DOHH2 (cell line): Measurements from ENCODE around the gene ARHGEF1.

Source experiments
- CTCF ChIP-seq: fragments of 200-600 bp; sonication (generic); IDR thresholded peaks from one replicate; pipeline ENCODE4 v1.5.1; 2014; ENCODE audit warnings: antibody characterized with exemption, mild to moderate bottlenecking, low read depth, low read length; ENCODE audit not compliant: poor library complexity, severe bottlenecking
- EZH2phosphoT487 ChIP-seq: fragments of 200-600 bp; sonication (generic); IDR thresholded peaks from 2 replicates; pipeline ENCODE4 v1.6.1; 2017; ENCODE audit warnings: borderline replicate concordance, mild to moderate bottlenecking, antibody characterized with exemption, low read length, moderate library complexity, mixed read lengths

GRCh38 chr19:41853344-41853743, 29.6 kb upstream of the ARHGEF1 start:
- TF ChIP-seq CTCF = no peak
- TF ChIP-seq EZH2phosphoT487 = no peak
